Lower leg skin (tissue), 3 donors: Measurements from ENCODE around the gene FAM163A.

Experiments used
- CTCF ChIP-seq, 3 donors: fragments of 450-650 bp; IDR thresholded peaks; one replicate each; pipeline ENCODE4 v1.5.1; 2016; ENCODE audit warnings: antibody characterized with exemption in 3 of 3, mild to moderate bottlenecking in 3 of 3, moderate library complexity in 2 of 3
- POLR2A ChIP-seq, 2 donors: fragments of 450-650 bp; IDR thresholded peaks; one replicate each; pipeline ENCODE4 v1.6.1; 2016 to 2017; ENCODE audit warnings: antibody characterized with exemption in 2 of 2, mild to moderate bottlenecking in 1 of 2, moderate library complexity in 1 of 2

- TF ChIP-seq CTCF (IDR thresholded peaks at IDR 0.05) (no peak), POLR2A (IDR thresholded peaks at IDR 0.05) (no peak)
These were observed 64.2 kb downstream of the FAM163A start for GRCh38 chr1:179807291-179807690.
